NCI-H510A treated with DMSO at 0.1 percent for 48 hours (cell line): Measurements from ENCODE around the gene F2.

Source experiments
- DNase-seq: peaks from one replicate; lab custom pipeline; 2025; lab: John Stamatoyannopoulos, UW

The F2 gene

GRCh38 chr11:46718155-46719019 lies 626 bp upstream of the F2 start:
- DNase-seq = peak; percentile 6

GRCh38 chr11:46719543-46720218 lies 668 bp downstream of the F2 start:
- DNase-seq = no peak

- no peak for DNase-seq
Observed at GRCh38 chr11:46721286-46721685, 2.3 kb downstream of the F2 start.

- no peak for DNase-seq
Observed at GRCh38 chr11:46722566-46723358, 3.7 kb downstream of the F2 start.

- no peak for DNase-seq
Observed at GRCh38 chr11:46723359-46723680, 4.3 kb downstream of the F2 start.

GRCh38 chr11:46724088-46724487 lies 5.1 kb downstream of the F2 start:
- no peak for DNase-seq

GRCh38 chr11:46725338-46726205 lies 6.6 kb downstream of the F2 start:
- no peak for DNase-seq

- no peak for DNase-seq
Observed at GRCh38 chr11:46726206-46726862, 7.3 kb downstream of the F2 start.

- DNase-seq = no peak
Observed at GRCh38 chr11:46727952-46728658, 9.1 kb downstream of the F2 start.

- DNase-seq = no peak
Observed at GRCh38 chr11:46728659-46729040, 9.6 kb downstream of the F2 start.

- DNase-seq = no peak
Observed at GRCh38 chr11:46729110-46730027, 10.4 kb downstream of the F2 start.

- DNase-seq = no peak
Observed at GRCh38 chr11:46731545-46731944, 12.5 kb downstream of the F2 start.

- DNase-seq = no peak
Observed at GRCh38 chr11:46733234-46733633, 14.2 kb downstream of the F2 start.

GRCh38 chr11:46736146-46736545 lies 17.1 kb downstream of the F2 start:
- DNase-seq = no peak

GRCh38 chr11:46736615-46737014 lies 17.6 kb downstream of the F2 start:
- no peak for DNase-seq

- DNase-seq = no peak
Observed at GRCh38 chr11:46737699-46738098, 18.7 kb downstream of the F2 start.

GRCh38 chr11:46738887-46739286 lies 19.9 kb downstream of the F2 start:
- DNase-seq = no peak

GRCh38 chr11:46741600-46742484 lies 22.8 kb downstream of the F2 start:
- no peak for DNase-seq

- no peak for DNase-seq
Observed at GRCh38 chr11:46743043-46743442, 24.0 kb downstream of the F2 start.
